GM23248 (cell line): ENCODE data around the gene LUZP1. TPM values are rescaled to one million over a fixed set of nuclear protein-coding genes. Genes with fewer than 3 reads are reported as not detected.

Experiments
- DNase-seq: peaks from one replicate; pipeline ENCODE4 v3.0.0-alpha.2; 2015
- H2AFZ ChIP-seq: fragments of 200-600 bp; sonication (generic); 2 replicates; pipeline ENCODE4 v1.6.1; 2016; ENCODE audit warnings: antibody characterized with exemption
- H3F3A ChIP-seq: fragments of 200-600 bp; sonication (generic); 2 replicates; pipeline ENCODE4 v1.6.1; 2016; ENCODE audit warnings: mild to moderate bottlenecking, antibody characterized with exemption, mixed run types; ENCODE audit not compliant: insufficient read depth
- H3K27ac ChIP-seq: fragments of 200-600 bp; sonication (generic); 2 replicates; pipeline ENCODE4 v1.5.1; 2016; ENCODE audit warnings: mild to moderate bottlenecking
- H3K27me3 ChIP-seq: fragments of 200-600 bp; sonication (generic); replicated peaks from 2 replicates; pipeline ENCODE4 v1.6.1; 2016; ENCODE audit warnings: mild to moderate bottlenecking; ENCODE audit not compliant: insufficient read depth
- H3K36me3 ChIP-seq: fragments of 200-600 bp; sonication (generic); 2 replicates; pipeline ENCODE4 v1.6.1; 2016; ENCODE audit warnings: low read depth, mild to moderate bottlenecking
- H3K4me1 ChIP-seq: fragments of 200-600 bp; sonication (generic); 2 replicates; pipeline ENCODE4 v1.6.1; 2016; ENCODE audit warnings: mild to moderate bottlenecking; ENCODE audit not compliant: insufficient read depth
- H3K4me2 ChIP-seq: fragments of 200-600 bp; sonication (generic); one replicate; pipeline ENCODE4 v1.6.1; 2016; ENCODE audit warnings: mild to moderate bottlenecking; ENCODE audit not compliant: unreplicated experiment
- H3K4me3 ChIP-seq: fragments of 200-600 bp; sonication (generic); 2 replicates; pipeline ENCODE4 v1.5.1; 2016; ENCODE audit warnings: mild to moderate bottlenecking
- H3K79me2 ChIP-seq: fragments of 200-600 bp; sonication (generic); 2 replicates; pipeline ENCODE4 v1.6.1; 2016; ENCODE audit warnings: mild to moderate bottlenecking; ENCODE audit not compliant: insufficient read depth
- H3K9ac ChIP-seq: fragments of 200-600 bp; sonication (generic); 2 replicates; pipeline ENCODE4 v1.6.1; 2016; ENCODE audit warnings: mild to moderate bottlenecking
- H3K9me2 ChIP-seq: fragments of 200-600 bp; sonication (generic); 2 replicates; pipeline ENCODE4 v1.6.1; 2016; ENCODE audit warnings: mixed run types, mild to moderate bottlenecking, moderate library complexity; ENCODE audit not compliant: insufficient read depth
- H3K9me3 ChIP-seq: fragments of 200-600 bp; sonication (generic); one replicate; pipeline ENCODE4 v1.6.1; 2017; ENCODE audit warnings: low read depth
- H4K20me1 ChIP-seq: fragments of 200-600 bp; sonication (generic); 2 replicates; pipeline ENCODE4 v1.6.0; 2016; ENCODE audit not compliant: insufficient read depth
- EZH2 ChIP-seq: fragments of 200-600 bp; sonication (generic); IDR thresholded peaks from 2 replicates; pipeline ENCODE4 v1.6.1; 2018; ENCODE audit warnings: antibody characterized with exemption, mild to moderate bottlenecking; ENCODE audit not compliant: insufficient read depth, poor library complexity, severe bottlenecking
- EZH2phosphoT487 ChIP-seq: fragments of 200-600 bp; sonication (generic); IDR thresholded peaks from 2 replicates; pipeline ENCODE4 v1.6.1; 2018; ENCODE audit warnings: antibody characterized with exemption, moderate library complexity, mild to moderate bottlenecking, low read depth; ENCODE audit not compliant: insufficient read depth
- WGBS, 2 experiments: methylation state at CpG; one replicate each; pipeline ENCODE4 v1.1.6; 2015 to 2017; ENCODE audit warnings: low lambda C conversion rate in 2 of 2, low coverage in 1 of 2; ENCODE audit errors: missing lambda C conversion rate in 2 of 2; 5-methylcytosine and 5-hydroxymethylcytosine counted together
- in situ Hi-C: fragments of 300-500 bp; cut with MboI; formaldehyde crosslinking; loops from 2 replicates; pipeline ENCODE4 v1.15.0; 2020
- polyA plus RNA-seq: library from polyadenylated mRNA; unstranded; fragments of >200 nt; fragmentation: Nextera tagmentation; extraction: Ambion mirVana; gene quantifications from 2 replicates; pipeline ENCODE4 v1.2.1, GENCODE V29; 2016
- total RNA-seq: library from RNA; depleted of rRNA; stranded (reverse); fragments of >200 nt; shearing (Covaris generic); gene quantifications from 2 replicates; pipeline ENCODE4 v1.2.3, GENCODE V29; 2014

Gene LUZP1
- total and polyA plus RNA-seq, 2 experiments from 2014 or later, result 28.1 to 52.2 TPM

- Histone ChIP-seq H3K9me2 (no peaks in the 10 kb centered on the region), H3K36me3 (no peaks in the 10 kb centered on the region; the same call in 1 of the 2 replicates), H3F3A (peaks cover 48% of the 10 kb centered on the region), H2AFZ (no peak overlapping the region), H3K79me2 (peaks cover 58% of the 10 kb centered on the region), H4K20me1 (no peaks in the 10 kb centered on the region), H3K27me3 (no peaks in the 10 kb centered on the region), H3K27ac (peak overlapping the region; percentile 87), H3K9ac (no peak overlapping the region), H3K4me1 (peaks cover 50% of the 10 kb centered on the region), H3K4me2 (peak overlapping the region; percentile 72), H3K9me3 (no peaks in the 10 kb centered on the region), H3K4me3 (no peak overlapping the region)
- DNase-seq, result peak; percentile 59
- in situ Hi-C loops, result no loop called here
- 69 to 73% methylated on average over 10 of the region's 10 CpGs for WGBS, 2 experiments
- no peak for TF ChIP-seq EZH2phosphoT487
Measured at GRCh38 chr1:23103001-23103889, 65.4 kb downstream of the LUZP1 start.

GRCh38 chr1:23102289-23102688, 66.4 kb downstream of the LUZP1 start:
- Histone ChIP-seq H3K9ac (peak overlapping the region; percentile 60; the same call in 1 of the 2 replicates), H3K27me3 (no peaks in the 10 kb centered on the region), H2AFZ (no peak overlapping the region), H3K79me2 (peaks cover 58% of the 10 kb centered on the region), H3K27ac (peak overlapping the region; percentile 87), H3K4me3 (0 out of 2 replicates have a peak overlapping the region, but pooled peaks have one; percentile 0), H3K9me2 (no peaks in the 10 kb centered on the region), H3K9me3 (no peaks in the 10 kb centered on the region), H3K36me3 (no peaks in the 10 kb centered on the region), H3K4me1 (peaks cover 55% of the 10 kb centered on the region), H4K20me1 (no peaks in the 10 kb centered on the region), H3F3A (peaks cover 53% of the 10 kb centered on the region), H3K4me2 (peak overlapping the region; percentile 72)
- in situ Hi-C loops, result no loop called here
- no peak for TF ChIP-seq EZH2
- TF ChIP-seq EZH2phosphoT487, result no peak
- WGBS, 2 experiments, result 0 to 8% methylated on average over 1 of the region's 1 CpG
- DNase-seq, result peak; percentile 62

- Histone ChIP-seq H3K27me3 (no peaks in the 10 kb centered on the region), H3K36me3 (no peaks in the 10 kb centered on the region), H3K9ac (peak overlapping the region; percentile 60; the same call in 1 of the 2 replicates), H3K9me2 (no peaks in the 10 kb centered on the region), H3K27ac (peak overlapping the region; percentile 87), H3K4me1 (peaks cover 55% of the 10 kb centered on the region), H3K9me3 (no peaks in the 10 kb centered on the region), H2AFZ (no peak overlapping the region), H3K4me3 (peak overlapping the region; percentile 16; the same call in 1 of the 2 replicates), H3K79me2 (peaks cover 58% of the 10 kb centered on the region), H3F3A (peaks cover 53% of the 10 kb centered on the region), H3K4me2 (peak overlapping the region; percentile 72), H4K20me1 (no peaks in the 10 kb centered on the region)
- TF ChIP-seq EZH2phosphoT487, result no peak
- TF ChIP-seq EZH2, result no peak
- in situ Hi-C loops, result no loop called here
- WGBS, 2 experiments, result 73 to 74% methylated on average over 2 of the region's 2 CpGs
- peak; percentile 18 for DNase-seq
Measured at GRCh38 chr1:23101887-23102286, 66.8 kb downstream of the LUZP1 start.

GRCh38 chr1:23101101-23101827, 67.4 kb downstream of the LUZP1 start:
- in situ Hi-C loops, result no loop called here
- Histone ChIP-seq H3K9me2 (no peaks in the 10 kb centered on the region), H2AFZ (no peak overlapping the region), H3F3A (peaks cover 53% of the 10 kb centered on the region), H3K9me3 (no peaks in the 10 kb centered on the region), H3K27ac (peak overlapping the region; percentile 87), H3K36me3 (no peaks in the 10 kb centered on the region), H3K27me3 (no peaks in the 10 kb centered on the region), H3K79me2 (peaks cover 56% of the 10 kb centered on the region), H3K4me1 (peaks cover 55% of the 10 kb centered on the region), H3K4me2 (peak overlapping the region; percentile 72), H3K4me3 (peak overlapping the region; percentile 16), H3K9ac (peak overlapping the region; percentile 60), H4K20me1 (no peaks in the 10 kb centered on the region)
- WGBS, 2 experiments, result 97 to 98% methylated on average over 3 of the region's 3 CpGs
- TF ChIP-seq EZH2 (no peak), EZH2phosphoT487 (no peak)
- DNase-seq, result peak; percentile 61
